Renal pelvis (tissue), 4 donors: ENCODE results near the gene GNG2. TPM values are rescaled to one million over a fixed set of nuclear protein-coding genes. Genes with fewer than 3 reads are reported as not detected.

Source experiments
- DNase-seq: peaks from one replicate; pipeline ENCODE4 v3.0.0-alpha.2; 2013
- polyA plus RNA-seq, 3 donors: library from polyadenylated mRNA; unstranded; fragments of 120-200 nt; gene quantifications; one replicate each; pipeline ENCODE4 v1.2.1, GENCODE V29; 2013; ENCODE audit not compliant: insufficient read length in 3 of 3

The GNG2 gene
- polyA plus RNA-seq, 3 donors: 56.4 to 67.4 (median 58.2) TPM

DNA sequence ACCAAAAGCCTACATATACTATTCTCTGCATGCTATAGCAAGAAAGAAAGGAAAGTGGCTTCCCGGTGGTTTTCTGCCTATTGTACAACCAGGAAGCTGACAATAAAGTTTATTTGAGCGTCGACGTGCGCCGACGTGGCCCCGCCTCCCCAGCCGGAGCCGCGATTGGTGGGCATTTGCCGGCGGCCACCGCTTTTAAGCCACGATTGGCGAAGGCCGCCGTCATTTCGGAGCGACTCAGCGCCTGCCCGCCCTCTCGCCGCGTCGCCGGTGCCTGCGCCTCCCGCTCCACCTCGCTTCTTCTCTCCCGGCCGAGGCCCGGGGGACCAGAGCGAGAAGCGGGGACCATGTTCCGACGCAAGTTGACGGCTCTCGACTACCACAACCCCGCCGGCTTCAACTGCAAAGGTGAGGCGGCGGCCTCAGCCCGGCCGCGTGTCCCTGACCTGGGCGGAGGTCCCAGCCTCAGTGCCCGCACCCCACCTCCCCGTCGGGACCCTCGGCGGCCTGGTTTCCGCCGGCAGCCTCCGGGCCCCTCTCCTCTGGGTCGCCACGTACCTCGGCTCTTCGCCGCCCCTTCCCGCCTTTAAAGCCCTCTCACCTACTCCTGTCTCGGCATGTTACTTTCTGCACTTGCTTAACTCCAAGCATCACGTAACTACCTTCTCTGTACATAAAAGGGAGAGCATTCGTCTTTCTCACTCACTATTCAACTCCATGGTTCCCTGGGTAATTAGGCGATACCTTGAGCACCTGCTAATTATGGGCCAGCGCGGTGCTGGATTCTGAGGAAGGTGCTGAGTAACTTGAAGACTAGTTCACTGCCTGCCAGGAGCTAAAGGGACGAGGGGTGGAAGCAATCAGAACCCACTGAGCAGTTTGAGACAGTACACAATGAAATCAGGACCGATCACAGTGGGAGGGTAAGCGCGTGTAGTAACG, 129.2 kb downstream of the GNG2 start, which contains the start of gene RTRAF:
TSS of gene RTRAF (plus strand) at position 254 of the 942 bp plus-strand sequence. CDS start at position 348, 94 bp downstream.
- peak; percentile 93 for DNase-seq

DNA sequence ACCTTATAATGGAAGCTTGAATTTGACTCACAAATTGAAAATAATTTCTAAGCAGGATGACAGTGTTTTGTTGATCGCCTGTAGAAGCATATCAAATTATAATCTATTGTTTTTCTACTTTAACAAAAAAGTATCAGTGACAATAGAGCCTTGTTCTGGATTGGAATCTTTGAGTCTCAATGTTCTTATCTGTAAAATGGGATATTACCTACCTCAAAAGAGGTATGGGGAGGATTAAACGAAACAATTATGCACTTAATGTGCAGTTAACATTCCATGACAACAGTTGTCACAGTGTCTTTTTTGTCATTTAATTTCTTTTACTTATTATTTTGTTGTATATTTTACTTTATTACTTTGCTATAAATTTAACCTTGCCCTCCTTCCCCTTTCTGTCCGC, 130.1 kb downstream of the GNG2 start:
- no peak for DNase-seq

DNA sequence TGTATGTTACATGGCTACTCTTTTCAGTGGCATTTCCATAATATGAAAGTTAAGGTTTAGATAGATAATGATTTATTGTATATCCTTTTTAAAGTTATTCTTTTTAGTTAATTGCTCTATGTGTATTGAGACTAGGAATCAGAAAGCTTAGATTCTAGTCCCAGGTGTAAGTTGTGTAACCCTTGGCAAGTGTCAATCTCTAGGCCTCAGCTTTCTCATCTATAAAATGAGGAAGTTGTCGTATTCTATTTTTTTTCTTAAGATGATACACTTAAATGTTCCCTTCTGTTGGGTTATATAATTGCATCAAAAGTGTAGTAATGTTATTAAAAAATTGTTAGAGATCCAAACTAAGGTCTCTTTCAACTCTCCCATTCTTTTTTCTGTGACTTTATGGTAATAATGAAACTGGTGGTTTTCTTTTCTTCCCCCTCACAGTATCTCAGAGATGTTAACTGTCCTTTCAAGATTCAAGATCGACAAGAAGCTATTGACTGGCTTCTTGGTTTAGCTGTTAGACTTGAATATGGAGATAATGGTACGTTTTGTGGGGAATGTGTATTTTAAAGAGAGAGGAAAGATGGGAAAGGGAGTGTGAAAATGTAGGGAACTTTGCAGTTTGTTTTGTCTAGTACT, 133.0 kb downstream of the GNG2 start:
- no peak for DNase-seq

DNA sequence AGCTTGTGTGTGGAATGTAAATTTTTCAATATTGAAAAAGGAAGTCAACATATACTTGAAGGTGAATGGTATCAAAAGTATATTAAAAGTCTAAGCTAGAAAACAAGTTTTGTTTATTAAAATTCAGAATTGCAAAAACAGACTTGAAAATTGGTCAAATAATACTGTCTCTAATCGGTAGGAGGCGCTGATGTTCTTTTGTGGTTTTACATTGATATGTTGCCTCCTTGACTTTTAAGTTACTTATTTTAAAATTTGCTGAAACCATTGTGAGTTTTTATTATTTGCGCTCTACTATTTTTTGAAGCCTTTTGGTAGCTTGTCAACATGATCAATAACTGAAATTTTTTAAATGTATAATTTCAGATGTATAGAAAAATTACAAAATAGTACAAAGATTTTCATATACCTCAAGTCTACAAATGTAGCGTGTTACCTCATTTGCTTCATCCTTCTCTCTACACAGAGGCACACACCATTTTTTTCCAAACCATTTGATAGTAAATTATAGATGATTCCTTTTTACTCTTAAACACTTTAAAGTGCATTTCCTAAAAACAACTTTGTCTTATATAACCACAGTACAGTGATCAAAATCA, 135.8 kb downstream of the GNG2 start:
- no peak for DNase-seq

DNA sequence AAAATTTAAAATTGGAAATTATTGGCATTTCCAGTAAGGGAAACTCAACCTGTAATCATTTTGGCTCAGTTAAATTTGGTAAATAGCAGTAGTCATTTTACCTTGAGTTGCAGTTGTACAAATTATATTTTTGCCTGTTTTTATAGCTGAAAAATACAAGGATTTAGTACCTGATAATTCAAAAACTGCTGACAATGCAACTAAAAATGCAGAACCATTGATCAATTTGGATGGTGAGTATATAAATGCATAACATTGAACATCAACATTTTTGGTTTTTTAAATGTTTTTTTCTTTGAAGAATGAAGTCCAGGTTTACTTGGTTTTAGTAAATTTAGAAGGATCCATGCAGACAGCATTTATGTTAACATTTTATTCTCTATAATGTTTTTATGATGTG, 137.9 kb downstream of the GNG2 start:
- no peak for DNase-seq

DNA sequence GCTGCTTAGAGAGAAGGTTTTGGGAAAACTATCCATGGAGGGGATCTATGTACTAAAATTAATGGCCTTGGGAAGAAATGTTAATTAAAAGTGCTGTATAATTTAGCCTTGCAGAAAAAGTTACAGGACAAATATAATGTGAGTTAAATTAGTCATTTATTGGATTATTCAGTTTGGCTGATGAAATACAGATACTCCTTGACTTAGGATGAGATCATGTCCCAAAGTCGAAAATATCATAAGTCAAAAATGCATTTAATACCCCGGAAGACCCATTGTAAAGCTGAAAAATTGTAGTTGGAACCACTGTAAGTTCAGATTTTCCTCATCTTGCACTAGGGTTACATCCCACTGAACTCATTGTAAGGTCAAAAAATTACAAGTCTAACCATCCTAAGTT, 138.7 kb downstream of the GNG2 start:
- no peak for DNase-seq

DNA sequence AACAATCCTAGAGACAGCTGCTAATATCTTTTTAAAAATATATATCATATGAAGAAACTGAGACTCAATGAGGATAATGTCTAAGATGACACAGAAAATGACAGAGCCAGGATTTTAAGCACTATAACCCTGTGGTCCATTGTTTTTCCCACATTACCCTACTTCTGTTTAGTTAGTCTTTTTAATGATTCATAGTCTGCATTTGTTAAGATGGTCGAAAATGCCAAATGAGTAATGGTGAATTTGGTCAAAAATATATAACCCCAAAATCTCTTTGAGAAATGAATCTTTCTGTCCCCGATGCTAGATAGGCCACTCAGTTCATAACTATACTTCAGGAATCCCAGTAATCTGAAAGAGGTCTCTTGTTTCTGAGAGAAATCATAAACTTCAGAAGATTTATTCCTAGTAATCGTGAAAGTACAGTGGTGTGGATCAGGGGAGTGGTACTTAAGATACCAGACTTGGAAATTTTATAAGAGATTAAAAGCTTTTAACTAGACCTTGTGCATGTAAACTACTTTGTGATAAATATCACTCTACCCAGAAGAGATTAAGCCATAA, 139.7 kb downstream of the GNG2 start:
- DNase-seq: no peak

DNA sequence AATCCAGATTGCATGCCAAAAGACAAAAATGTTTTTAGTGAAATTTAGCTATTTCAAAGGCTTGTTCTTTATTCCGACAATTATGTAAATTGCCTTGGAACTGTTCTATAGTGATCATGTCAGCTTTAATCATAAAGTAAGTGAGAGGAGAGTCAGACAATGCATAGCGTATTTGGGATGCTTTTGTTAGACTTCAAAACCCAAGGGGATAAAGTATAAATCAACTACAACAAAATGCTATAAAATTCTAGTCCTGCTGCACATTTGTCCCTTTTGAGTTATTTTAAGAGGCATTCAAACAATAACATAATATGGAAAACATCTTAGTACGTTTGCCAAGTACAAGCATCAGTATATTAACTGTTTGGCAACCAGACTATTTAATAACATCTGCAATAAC, 140.3 kb downstream of the GNG2 start:
- DNase-seq: peak; percentile 41

DNA sequence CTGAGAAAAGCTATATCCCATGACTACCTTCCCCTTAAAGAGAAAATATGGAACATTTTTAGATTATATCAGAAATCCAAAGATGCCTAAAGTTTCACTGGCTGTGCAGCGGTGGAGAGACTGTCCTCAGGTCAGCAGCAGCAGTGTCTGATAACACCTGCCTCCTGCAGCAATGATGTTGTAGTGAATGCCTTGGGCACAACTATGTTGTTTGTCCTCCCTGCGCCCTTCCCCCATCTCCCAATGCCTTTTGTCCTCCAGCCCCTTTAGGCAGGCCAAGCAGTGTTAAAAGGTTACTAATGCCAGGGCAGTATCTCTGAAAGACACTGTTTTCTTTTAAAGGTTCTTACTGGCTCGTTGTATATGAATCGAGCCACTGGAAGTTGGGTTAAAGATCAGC, 142.1 kb downstream of the GNG2 start:
- no peak for DNase-seq

DNA sequence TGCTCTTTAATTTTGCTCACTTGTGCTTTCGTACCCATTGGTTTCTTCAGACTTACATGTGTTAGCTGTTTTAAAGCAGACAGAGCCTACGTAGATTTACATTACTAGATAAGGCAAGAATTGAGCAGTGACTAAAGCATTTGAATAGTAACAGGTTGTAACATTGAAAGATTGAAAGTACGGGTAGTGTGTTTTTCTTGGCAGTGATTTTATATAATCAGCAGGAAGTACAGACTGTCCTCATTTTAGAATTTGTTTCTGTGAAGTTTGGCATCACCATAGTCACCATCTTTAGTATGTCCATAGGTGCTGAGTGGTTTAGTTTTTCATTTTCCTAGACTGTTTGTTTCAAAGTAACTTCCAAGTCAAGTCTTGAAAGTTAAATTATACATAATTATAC, 142.9 kb downstream of the GNG2 start:
- DNase-seq: no peak

DNA sequence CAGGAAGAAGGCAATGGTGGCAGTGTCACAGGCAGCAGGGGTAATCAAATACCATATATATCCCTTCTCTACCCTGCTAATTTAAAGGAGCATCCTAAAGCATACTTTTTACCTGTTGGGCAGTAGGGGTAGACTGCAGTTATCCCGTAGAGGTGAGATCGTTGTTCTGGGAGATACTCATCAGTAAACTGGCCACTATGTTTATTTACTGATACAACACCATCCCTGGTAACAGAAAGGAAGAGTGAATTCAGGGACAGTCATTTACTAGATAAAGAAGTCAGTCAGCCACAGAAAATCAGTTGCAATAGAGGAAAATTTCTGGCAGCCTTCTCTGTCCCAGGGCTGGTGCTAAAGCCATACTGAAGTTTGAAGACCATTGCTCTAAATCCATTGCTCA, 145.2 kb downstream of the GNG2 start:
- DNase-seq: no peak

DNA sequence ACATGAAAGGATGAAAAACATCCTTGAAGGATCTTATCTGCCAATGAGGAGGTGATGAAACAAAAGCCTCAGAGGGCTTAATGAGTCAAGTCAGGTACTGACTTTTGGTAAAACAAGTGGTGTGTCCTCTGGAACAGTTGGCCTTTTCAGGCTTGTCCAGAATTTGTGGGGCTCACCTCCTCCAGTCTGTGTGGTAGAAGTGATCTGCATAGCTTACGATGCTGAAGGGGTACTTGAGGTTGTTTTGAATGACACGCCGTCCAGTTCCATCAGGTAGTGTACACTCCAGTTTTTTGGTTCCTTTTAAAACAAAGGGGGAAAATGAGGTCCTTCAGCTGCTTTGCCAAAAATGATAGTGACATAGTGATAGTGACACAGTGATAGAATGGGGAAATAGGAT, 145.9 kb downstream of the GNG2 start:
- no peak for DNase-seq

DNA sequence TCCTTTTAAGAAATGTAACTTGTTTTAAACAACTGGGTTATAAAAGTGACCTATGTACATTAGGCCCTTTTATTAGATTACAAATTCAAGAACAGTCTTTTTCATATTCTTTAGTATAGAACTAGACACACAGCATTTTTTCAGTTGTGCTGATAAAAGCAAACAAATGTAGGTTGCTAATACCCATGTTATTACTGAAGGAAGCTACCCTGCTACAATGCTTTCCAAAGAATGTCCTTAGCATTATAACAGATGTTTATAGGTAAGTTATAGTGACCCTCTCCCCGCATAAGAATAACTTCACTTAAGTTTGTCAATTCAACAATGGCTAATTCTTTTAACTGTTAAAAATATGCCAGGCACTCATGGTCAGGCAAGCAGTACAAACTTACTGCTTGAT, 146.8 kb downstream of the GNG2 start:
- DNase-seq: no peak

DNA sequence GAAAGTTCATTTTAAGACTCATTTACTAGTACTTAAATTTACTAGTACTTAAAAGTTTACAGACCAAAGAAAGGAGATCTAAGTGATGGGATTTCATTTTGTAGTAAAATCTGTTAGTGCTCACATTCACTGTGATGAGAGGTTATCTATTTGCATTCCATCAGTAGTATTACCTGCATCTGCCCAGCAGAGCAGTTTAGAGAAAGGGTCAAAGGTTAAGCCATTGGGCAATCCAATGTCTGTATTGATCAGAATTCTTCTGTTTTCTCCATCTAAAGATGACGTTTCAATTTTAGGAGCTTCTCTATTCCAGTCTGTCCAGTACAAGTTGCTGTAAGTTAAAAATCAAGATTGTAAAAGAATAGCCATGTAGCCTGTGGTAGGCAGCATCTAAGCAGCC, 147.2 kb downstream of the GNG2 start:
- DNase-seq: no peak

DNA sequence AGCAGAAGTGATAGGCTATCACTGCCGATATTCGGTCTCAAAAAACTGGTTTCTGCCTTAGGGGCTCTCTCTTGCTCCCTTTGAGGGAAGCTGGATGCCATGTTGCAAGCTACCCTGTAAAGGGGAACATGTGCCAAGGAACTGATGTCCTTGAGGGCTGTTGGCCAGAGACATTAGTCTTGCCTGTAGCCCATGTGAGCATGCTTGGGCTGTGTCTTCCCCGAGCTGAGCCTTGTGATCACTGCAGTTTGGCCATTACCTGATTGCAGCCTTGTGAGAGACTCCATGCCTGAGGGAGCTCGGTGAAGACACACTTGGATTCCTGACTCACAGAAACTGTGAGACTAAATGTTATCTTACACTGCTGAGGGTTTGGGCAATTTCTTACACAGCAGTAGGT, 147.7 kb downstream of the GNG2 start:
- DNase-seq: no peak

DNA sequence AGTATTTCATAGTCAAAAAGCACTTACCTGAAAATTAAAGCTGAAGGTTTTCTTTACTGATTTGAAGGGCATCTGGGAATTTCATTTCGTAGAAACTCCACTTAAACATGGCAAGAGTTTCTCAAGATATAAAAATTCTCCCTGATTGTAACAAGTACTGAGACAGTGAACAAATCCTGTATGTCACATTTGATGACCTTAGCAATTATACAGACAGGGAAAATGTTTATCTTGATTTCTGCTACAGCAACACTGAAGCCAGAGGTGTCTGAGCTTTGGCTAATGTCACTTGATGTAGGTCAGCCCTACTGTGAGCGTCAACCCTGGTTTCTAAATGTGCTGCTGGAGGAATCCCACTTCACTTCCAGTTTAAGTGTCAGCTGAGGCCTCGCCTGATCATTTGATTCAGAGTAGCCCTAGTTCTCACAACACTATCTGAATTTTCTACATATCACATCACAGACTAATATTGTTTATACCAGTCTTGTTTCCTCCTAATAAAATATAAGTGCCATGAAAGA, 149.8 kb downstream of the GNG2 start:
- DNase-seq: no peak

DNA sequence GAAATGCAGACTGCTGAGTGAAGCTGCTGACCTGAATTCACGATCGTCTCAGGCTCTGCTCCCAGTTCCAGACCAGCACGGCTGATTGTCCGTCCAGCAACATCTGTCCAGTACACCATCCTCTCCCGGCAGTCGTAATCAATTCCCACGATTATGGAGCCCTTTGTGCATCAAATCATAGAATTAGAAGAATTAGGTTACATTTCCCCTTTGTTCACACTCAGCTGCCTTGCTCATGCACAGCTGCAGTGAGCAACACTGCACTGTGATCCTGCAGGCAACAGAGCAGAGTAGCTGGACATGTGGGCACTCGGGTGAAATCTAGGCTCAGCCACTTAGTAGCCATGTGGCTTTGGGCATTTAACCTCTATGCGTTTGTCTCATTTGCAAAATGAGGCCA, 151.1 kb downstream of the GNG2 start:
- no peak for DNase-seq

DNA sequence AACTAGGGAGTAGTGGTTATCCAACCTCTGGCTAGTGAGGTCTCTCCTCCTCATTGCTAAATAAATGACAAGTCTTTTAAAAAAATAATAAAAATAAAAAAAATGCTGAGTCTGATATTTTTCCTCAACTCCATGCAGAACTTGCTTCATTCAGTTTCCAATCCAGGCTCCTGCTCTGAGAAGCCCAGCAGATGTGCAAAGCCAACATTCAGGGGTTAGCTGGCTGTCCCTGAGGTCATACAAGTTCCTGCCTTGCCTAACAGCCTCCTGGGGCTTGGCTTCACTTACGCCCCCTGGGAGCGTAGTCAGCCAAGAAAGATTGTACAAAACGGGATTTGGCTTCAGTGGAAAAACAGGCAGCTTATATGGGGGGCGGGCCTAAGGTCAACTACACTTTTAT, 152.2 kb downstream of the GNG2 start:
- DNase-seq: no peak

DNA sequence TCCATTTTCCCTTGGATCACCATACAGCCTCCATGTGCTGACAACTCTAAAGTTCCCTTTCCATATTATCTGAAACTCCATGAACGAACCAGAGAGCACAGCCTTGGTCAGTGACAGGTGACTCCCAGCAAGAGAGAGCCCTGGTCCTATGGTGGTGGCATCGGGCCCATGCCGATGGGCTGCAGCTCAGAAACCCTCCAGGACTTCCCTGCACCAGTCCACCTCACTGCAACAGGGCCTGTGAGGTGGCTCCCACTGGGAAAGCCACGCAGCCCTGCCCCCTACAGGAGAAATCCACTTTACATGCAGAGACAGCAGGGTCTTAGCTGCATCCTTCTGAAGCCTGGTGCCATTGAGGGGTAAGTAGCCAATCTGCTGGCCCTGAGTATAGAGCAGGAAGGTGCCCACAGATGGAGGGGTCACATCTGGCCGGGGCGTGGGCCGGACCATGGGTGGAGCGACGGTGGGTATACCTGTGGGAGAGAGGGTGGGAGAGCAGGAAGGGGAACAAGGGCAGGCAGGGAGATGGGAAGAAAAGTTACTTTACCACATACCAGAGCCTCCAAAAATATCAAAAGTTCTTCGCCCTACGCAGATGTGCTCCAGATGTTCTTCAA, 153.7 kb downstream of the GNG2 start:
- no peak for DNase-seq

DNA sequence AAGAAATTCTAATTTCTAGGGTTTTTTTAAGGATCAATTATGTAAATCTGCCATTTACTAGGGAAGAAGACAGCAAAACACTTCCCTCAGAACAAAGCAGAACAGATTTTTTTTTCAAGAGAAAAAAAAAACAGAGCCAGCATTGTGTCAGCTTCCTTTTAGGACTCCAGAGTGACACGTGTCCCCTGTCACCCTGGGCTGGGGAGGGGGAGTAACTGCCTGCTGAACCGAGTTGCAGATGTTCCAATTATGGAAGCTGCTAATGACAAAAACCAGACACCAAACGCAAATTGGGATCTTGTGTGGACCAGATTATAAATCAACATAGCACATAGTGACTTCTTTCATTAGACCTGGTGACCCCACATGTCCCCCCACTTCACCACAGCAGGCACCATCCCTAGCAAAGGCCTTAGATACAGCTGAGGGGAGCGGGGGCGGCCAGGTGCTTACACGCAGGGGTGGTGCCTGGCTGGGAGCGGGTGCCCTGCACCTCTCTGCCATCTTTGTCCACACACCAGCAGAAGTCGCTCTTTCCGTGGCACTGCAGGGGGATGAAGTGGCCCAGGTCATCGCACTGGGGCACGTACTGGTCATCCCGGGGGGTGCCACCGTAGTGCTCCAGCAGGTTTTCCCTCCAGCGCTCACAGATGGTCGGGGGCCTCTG, 154.3 kb downstream of the GNG2 start:
- DNase-seq: no peak

DNA sequence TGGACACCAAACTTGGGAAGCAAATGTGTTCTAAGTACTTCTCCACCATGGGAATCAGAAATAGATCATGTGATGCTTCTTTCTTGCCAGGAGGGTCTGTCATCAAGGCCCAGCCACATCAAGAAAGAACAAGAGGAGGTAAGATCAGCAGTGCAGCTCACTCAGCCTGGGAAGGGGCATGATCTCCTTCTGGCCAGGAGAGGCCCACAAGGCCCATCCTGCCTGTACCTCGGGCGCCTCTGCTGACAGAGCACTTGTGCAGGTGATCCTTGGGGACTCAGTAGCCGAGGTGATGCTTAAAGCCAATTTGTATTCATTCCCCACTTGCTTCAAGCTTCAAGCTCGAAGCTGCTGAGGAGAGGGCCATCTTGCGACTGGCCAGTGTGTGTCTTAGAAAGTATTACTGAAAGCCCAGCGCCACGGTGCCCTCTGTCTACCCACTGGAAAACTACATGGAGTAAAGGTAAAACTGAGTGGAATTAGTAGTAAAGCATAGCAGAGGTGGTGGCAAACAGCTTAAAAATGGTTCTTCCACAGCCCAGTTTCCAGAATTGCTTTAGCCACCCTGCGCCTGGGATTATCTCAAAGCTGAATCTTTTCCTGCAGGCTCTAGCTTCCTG, 155.1 kb downstream of the GNG2 start:
- DNase-seq: no peak
